Endodermal cell (in vitro differentiated cells): ENCODE data around the gene GNAL. TPM values are rescaled to one million over a fixed set of nuclear protein-coding genes. Genes with fewer than 3 reads are reported as not detected.

Experiments
- DNase-seq: peaks from one replicate; pipeline ENCODE4 v3.0.0-alpha.2; 2017
- H3K27ac ChIP-seq: 2 replicates; pipeline ENCODE4 v1.5.1; 2013; ENCODE audit warnings: mild to moderate bottlenecking, low read depth, low read length, moderate library complexity
- H3K27me3 ChIP-seq: 2 replicates; pipeline ENCODE4 v1.6.1; 2013; ENCODE audit warnings: mild to moderate bottlenecking, low read length, moderate library complexity; ENCODE audit not compliant: insufficient read depth, control insufficient read depth, poor library complexity, severe bottlenecking
- H3K36me3 ChIP-seq: 2 replicates; pipeline ENCODE4 v1.7.0; 2013; ENCODE audit warnings: mild to moderate bottlenecking, low read length, moderate library complexity; ENCODE audit not compliant: control insufficient read depth, insufficient read depth
- H3K4me1 ChIP-seq: one replicate; pipeline ENCODE4 v1.7.0; 2013; ENCODE audit warnings: low read length; ENCODE audit not compliant: control insufficient read depth, insufficient read depth
- H3K4me3 ChIP-seq: 2 replicates; pipeline ENCODE4 v1.5.1; 2013; ENCODE audit warnings: mild to moderate bottlenecking, low read length, moderate library complexity
- H3K9ac ChIP-seq: 2 replicates; pipeline ENCODE4 v1.6.1; 2013; ENCODE audit warnings: mild to moderate bottlenecking, low read length, moderate library complexity; ENCODE audit not compliant: poor library complexity, severe bottlenecking; ENCODE audit errors: extremely low read depth
- H3K9me3 ChIP-seq: 2 replicates; pipeline ENCODE4 v1.6.1; 2013; ENCODE audit warnings: mild to moderate bottlenecking, low read length, moderate library complexity; ENCODE audit not compliant: control insufficient read depth
- H3K27ac Mint-ChIP-seq: 2 replicates; pipeline ENCODE4 v1.8.0; 2020; ENCODE audit warnings: mixed read lengths
- H3K27me3 Mint-ChIP-seq: 2 replicates; pipeline ENCODE4 v1.8.0; 2021; ENCODE audit warnings: mild to moderate bottlenecking, mixed read lengths; ENCODE audit not compliant: insufficient read depth
- H3K36me3 Mint-ChIP-seq: 2 replicates; pipeline ENCODE4 v1.8.0; 2020; ENCODE audit warnings: low read depth, mixed read lengths
- H3K4me1 Mint-ChIP-seq: 2 replicates; pipeline ENCODE4 v1.8.0; 2020; ENCODE audit warnings: mixed read lengths
- H3K4me3 Mint-ChIP-seq: 2 replicates; pipeline ENCODE4 v1.8.0; 2020; ENCODE audit warnings: mild to moderate bottlenecking, moderate library complexity, mixed read lengths
- H3K9me3 Mint-ChIP-seq: 2 replicates; pipeline ENCODE4 v1.8.0; 2020; ENCODE audit warnings: mild to moderate bottlenecking, mixed read lengths
- CTCF ChIP-seq: fragments of 200-600 bp; sonication (generic); conservative IDR thresholded peaks from 2 replicates; pipeline ENCODE4 v1.5.0; 2021; ENCODE audit warnings: antibody characterized with exemption, mild to moderate bottlenecking
- WGBS, 2 experiments: methylation state at CpG; one replicate each; pipeline versions ENCODE4 v1.1.5 to v1.1.7; 2013; ENCODE audit warnings: missing lambda C conversion rate in 2 of 2, mixed read lengths in 1 of 2; ENCODE audit not compliant: insufficient coverage in 1 of 2, insufficient read length in 1 of 2; 5-methylcytosine and 5-hydroxymethylcytosine counted together
- total RNA-seq, 2 donors: library from RNA; stranded (reverse); fragmentation: NEBNext Ultra II Directional in 1 of 2; extraction: Animal tissue kit (Norgen Biotek cat#: 25700) in 1 of 2; gene quantifications; 2 replicates in 1 of 2; 3 replicates in 1 of 2; pipeline ENCODE4 v1.2.1, GENCODE V29; 2021

GNAL gene
- total RNA-seq, 2 donors from 2014 or later, result 37.9 to 58.2 TPM

DNA sequence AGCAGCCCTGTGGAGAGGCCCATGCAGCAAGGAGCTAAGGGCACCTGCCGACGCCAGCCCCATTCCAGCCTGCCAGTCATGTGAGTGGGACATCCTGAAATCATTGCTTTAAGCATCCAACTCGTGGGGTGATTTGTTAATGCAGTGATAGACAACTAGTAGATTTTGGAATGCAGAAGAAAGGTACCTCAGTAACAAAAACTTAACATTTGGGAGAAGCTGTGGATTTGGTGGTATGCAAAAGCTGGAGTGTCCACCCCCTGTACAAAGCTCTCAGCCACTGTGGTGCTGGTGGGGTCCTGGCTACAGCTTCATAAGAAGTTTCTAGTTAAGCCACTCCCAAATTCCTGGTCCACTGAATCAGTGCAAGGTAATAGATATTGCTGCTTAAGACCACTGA, 37.2 kb upstream of the GNAL start:
- no peak overlapping the region for H3K4me3 ChIP-seq
- H3K4me1 ChIP-seq, result no peaks in the 10 kb centered on the region
- H3K4me1 Mint-ChIP-seq, result peaks cover 8% of the 10 kb centered on the region
- no peak overlapping the region for H3K27ac Mint-ChIP-seq
- 81 to 93% methylated on average over 3 of the region's 3 CpGs for WGBS, 2 experiments
- no peaks in the 10 kb centered on the region for H3K36me3 Mint-ChIP-seq
- peaks cover 10% of the 10 kb centered on the region for H3K9me3 ChIP-seq
- no peak for DNase-seq
- H3K36me3 ChIP-seq, result no peaks in the 10 kb centered on the region
- TF ChIP-seq CTCF, result no peak
- H3K27me3 Mint-ChIP-seq, result peaks cover 18% of the 10 kb centered on the region
- peaks cover 13% of the 10 kb centered on the region for H3K27me3 ChIP-seq
- H3K9me3 Mint-ChIP-seq, result peaks cover 21% of the 10 kb centered on the region
- no peak overlapping the region for H3K9ac ChIP-seq
- no peak overlapping the region for H3K4me3 Mint-ChIP-seq
- H3K27ac ChIP-seq, result no peak overlapping the region

DNA sequence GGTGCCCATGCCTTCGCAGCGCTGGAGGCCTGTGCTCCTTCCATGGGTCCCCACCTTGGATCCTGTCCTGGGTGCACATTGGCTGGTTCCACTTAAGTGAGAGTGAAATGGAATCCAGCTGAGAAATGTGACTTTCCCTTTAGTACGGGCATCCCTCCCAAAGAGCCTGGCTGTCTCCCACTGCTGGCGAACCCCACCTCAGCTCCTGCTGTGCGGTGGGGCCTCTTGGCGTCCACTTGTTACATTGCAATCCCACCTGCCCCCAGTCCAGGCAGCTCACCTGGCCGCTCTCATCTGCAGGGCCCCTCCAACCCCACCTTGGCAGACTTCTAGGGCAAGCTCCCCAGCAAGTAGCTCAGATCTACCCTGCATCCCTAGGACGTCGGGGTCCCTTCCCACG, 35.5 kb upstream of the GNAL start:
- Histone ChIP-seq H3K4me1 (no peaks in the 10 kb centered on the region), H3K4me3 (no peak overlapping the region), H3K36me3 (no peaks in the 10 kb centered on the region), H3K27me3 (peaks cover 13% of the 10 kb centered on the region), H3K9me3 (peaks cover 8% of the 10 kb centered on the region), H3K27ac (no peak overlapping the region), H3K9ac (no peak overlapping the region)
- WGBS, 2 experiments, result 90 to 94% methylated on average over 7 to 10 of the region's 10 CpGs
- H3K9me3 Mint-ChIP-seq, result peaks cover 13% of the 10 kb centered on the region
- peaks cover 25% of the 10 kb centered on the region for H3K27me3 Mint-ChIP-seq
- H3K27ac Mint-ChIP-seq, result no peak overlapping the region
- no peak overlapping the region for H3K4me3 Mint-ChIP-seq
- TF ChIP-seq CTCF, result no peak
- DNase-seq, result peak; percentile 31
- H3K36me3 Mint-ChIP-seq, result no peaks in the 10 kb centered on the region
- H3K4me1 Mint-ChIP-seq, result peaks cover 8% of the 10 kb centered on the region

DNA sequence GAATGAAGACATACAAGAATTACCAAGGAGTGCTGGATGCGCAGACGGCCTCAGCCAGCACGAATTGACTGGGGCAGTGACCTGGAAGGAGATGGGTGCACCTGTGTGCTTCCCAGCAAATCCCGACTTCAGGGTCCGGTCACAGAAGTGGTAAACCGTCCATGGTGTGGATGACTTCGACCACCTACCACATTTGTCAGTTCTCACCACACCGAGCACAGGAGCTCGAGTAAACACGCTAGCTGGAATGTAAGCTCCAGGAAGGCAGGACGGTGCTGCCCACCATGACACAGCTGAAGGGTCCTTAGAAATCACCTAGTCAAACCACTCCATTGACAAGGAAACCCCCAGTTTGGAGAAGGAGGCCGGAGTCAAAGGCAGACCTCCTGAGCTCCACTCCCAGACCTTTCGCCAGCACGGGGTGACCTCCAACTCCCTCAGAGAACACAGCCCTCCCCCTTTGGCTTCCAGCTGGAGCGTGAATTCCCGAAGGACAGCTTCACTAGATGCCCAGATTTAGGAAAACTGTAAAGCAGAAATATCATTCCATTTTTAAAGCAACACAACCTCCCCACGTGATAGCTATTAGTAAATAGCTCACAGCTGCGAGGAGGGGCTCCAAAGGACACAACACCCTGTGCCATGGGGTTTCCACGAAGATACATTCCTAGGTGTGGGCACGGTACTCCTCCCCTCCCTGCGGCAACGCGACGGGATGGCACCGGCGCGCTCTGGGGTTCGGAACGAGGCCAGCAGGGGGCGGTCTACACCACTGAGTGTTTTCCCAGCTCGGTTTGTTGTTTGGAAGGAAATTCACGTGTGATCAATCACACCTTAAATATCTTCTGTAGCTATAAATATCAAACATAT, 34.1 kb upstream of the GNAL start:
- Mint-ChIP-seq H3K27ac (no peak overlapping the region), H3K27me3 (peaks cover 25% of the 10 kb centered on the region), H3K36me3 (no peaks in the 10 kb centered on the region), H3K9me3 (peaks cover under 1% of the 10 kb centered on the region), H3K4me1 (peaks cover 12% of the 10 kb centered on the region), H3K4me3 (peak overlapping the region; percentile 33)
- Histone ChIP-seq H3K9me3 (no peaks in the 10 kb centered on the region), H3K4me1 (no peaks in the 10 kb centered on the region), H3K4me3 (no peak overlapping the region), H3K27ac (no peak overlapping the region), H3K9ac (no peak overlapping the region), H3K27me3 (peaks cover 13% of the 10 kb centered on the region), H3K36me3 (no peaks in the 10 kb centered on the region)
- WGBS, 2 experiments, result 43 to 50% methylated on average over 10 to 31 of the region's 32 CpGs
- TF ChIP-seq CTCF, result peak; percentile 99
- DNase-seq, result peak; percentile 92
